HepG2 (cell line): ENCODE results near the gene NECAB2. TPM values are rescaled to one million over a fixed set of nuclear protein-coding genes. Genes with fewer than 3 reads are reported as not detected.

Experiments used
- ATRX ChIP-seq: sonication (generic); formaldehyde crosslinking; IDR thresholded peaks from 2 replicates; pipeline ENCODE4 v1.4.0; 2020; ENCODE audit warnings: missing genetic modification reagents, borderline replicate concordance
- HNRNPLL ChIP-seq: fragments of 200-400 bp; formaldehyde crosslinking; IDR thresholded peaks from 2 replicates; pipeline ENCODE4 v1.6.1; 2017; ENCODE audit warnings: mild to moderate bottlenecking, low read depth, low read length; ENCODE audit not compliant: poor library complexity, severe bottlenecking
- NFKB2 ChIP-seq: sonication (generic); formaldehyde crosslinking; IDR thresholded peaks from 2 replicates; pipeline ENCODE4 v1.4.0; 2020; ENCODE audit warnings: missing genetic modification reagents, borderline replicate concordance
- NFRKB ChIP-seq: fragments of 450-650 bp; IDR thresholded peaks from 2 replicates; pipeline ENCODE4 v1.6.1; 2017
- PHB2 ChIP-seq: fragments of 450-650 bp; IDR thresholded peaks from 2 replicates; pipeline ENCODE4 v1.6.1; 2018; ENCODE audit not compliant: partially characterized antibody
- SNRNP70 ChIP-seq: fragments of 200-400 bp; formaldehyde crosslinking; IDR thresholded peaks from 2 replicates; pipeline ENCODE4 v1.6.1; 2017; ENCODE audit warnings: mild to moderate bottlenecking, low read depth, low read length, moderate library complexity
- SRSF4 ChIP-seq: fragments of 200-400 bp; formaldehyde crosslinking; IDR thresholded peaks from one replicate; pipeline ENCODE4 v1.6.1; 2018; ENCODE audit warnings: mild to moderate bottlenecking, low read depth, low read length, moderate library complexity; ENCODE audit not compliant: poor library complexity, severe bottlenecking
- TGIF2 ChIP-seq: IDR thresholded peaks from 2 replicates; pipeline ENCODE4 v1.6.1; 2016; ENCODE audit warnings: control low read depth, missing compliant biosample characterization
- ZBTB7A ChIP-seq: sonication (generic); formaldehyde crosslinking; IDR thresholded peaks from 2 replicates; pipeline ENCODE4 v1.8.0; 2022; ENCODE audit warnings: mild to moderate bottlenecking, missing genetic modification reagents
- ZFAT ChIP-seq: sonication (generic); formaldehyde crosslinking; conservative IDR thresholded peaks from 2 replicates; pipeline ENCODE4 v1.8.1; 2023; ENCODE audit warnings: missing genetic modification reagents, inconsistent platforms
- ZNF205 ChIP-seq: IDR thresholded peaks from 2 replicates; pipeline ENCODE4 v1.6.1; 2018; ENCODE audit warnings: missing biosample characterization, missing genetic modification reagents
- ZNF556 ChIP-seq: sonication (generic); formaldehyde crosslinking; IDR thresholded peaks from 2 replicates; pipeline ENCODE4 v1.4.0; 2020; ENCODE audit warnings: mild to moderate bottlenecking, missing genetic modification reagents, borderline replicate concordance
- ZNF629 ChIP-seq: sonication (generic); formaldehyde crosslinking; conservative IDR thresholded peaks from 2 replicates; pipeline ENCODE4 v1.5.0; 2020; ENCODE audit warnings: missing genetic modification reagents
- ZNF703 ChIP-seq: sonication (generic); formaldehyde crosslinking; IDR thresholded peaks from 2 replicates; pipeline ENCODE4 v1.5.1; 2020; ENCODE audit warnings: missing genetic modification reagents, mild to moderate bottlenecking, moderate library complexity, borderline replicate concordance
- ZNF879 ChIP-seq: sonication (generic); formaldehyde crosslinking; IDR thresholded peaks from 2 replicates; pipeline ENCODE4 v1.8.1; 2023; ENCODE audit warnings: missing genetic modification reagents
- polyA plus RNA-seq, 8 experiments: library from polyadenylated mRNA; depleted of rRNA in 3 of 8; stranded (reverse) in 7 of 8; unstranded in 1 of 8; fragments of >200 nt; fragmentation: Illumina TruSeq in 4 of 8; extraction: Trizol in 4 of 8; gene quantifications; 2 replicates each; pipeline versions ENCODE4 v1.2.1 to v1.2.3, GENCODE V29; 2011 to 2016; ENCODE audit warnings: low read depth in 4 of 8, missing spikeins in 1 of 8, mixed read lengths in 1 of 8; ENCODE audit not compliant: insufficient read depth in 1 of 8
- total RNA-seq, 5 experiments: library from RNA; depleted of rRNA; stranded (reverse); fragments of >200 nt; fragmentation: Illumina TruSeq; extraction: Trizol; gene quantifications; 2 replicates each; pipeline ENCODE4 v1.2.3, GENCODE V29; 2016; ENCODE audit warnings: low read depth in 1 of 5
- TF ChIP-seq, protein P1 (sequence below): sonication (generic); formaldehyde crosslinking; IDR thresholded peaks from 2 replicates; pipeline ENCODE4 v1.9.0; 2021; ENCODE audit warnings: missing genetic modification reagents, mild to moderate bottlenecking, borderline replicate concordance
- TF ChIP-seq, protein P2 (sequence below): conservative IDR thresholded peaks from 2 replicates; pipeline ENCODE4 v1.6.1; 2018; ENCODE audit warnings: missing genetic modification reagents
- TF ChIP-seq, protein P3 (sequence below): sonication (generic); formaldehyde crosslinking; conservative IDR thresholded peaks from 2 replicates; pipeline ENCODE4 v1.4.0; 2020; ENCODE audit warnings: missing genetic modification reagents
- TF ChIP-seq, protein P4 (sequence below): sonication (generic); formaldehyde crosslinking; IDR thresholded peaks from 2 replicates; pipeline ENCODE4 v1.4.0; 2020; ENCODE audit warnings: missing genetic modification reagents, low read depth, mild to moderate bottlenecking, borderline replicate concordance
- TF ChIP-seq, protein P5 (sequence below): sonication (generic); formaldehyde crosslinking; IDR thresholded peaks from 2 replicates; pipeline ENCODE4 v1.9.0; 2022; ENCODE audit warnings: missing genetic modification reagents, mild to moderate bottlenecking, borderline replicate concordance
- TF ChIP-seq, protein P6 (sequence below): sonication (generic); formaldehyde crosslinking; IDR thresholded peaks from 2 replicates; pipeline ENCODE4 v1.5.0; 2020; ENCODE audit warnings: missing genetic modification reagents

The NECAB2 gene
- total and polyA plus RNA-seq, 2 of the 13 experiments (the other 11 are each of a cell fraction or from before 2014, with no cell fraction given), result 0.21 to 0.49 TPM

DNA sequence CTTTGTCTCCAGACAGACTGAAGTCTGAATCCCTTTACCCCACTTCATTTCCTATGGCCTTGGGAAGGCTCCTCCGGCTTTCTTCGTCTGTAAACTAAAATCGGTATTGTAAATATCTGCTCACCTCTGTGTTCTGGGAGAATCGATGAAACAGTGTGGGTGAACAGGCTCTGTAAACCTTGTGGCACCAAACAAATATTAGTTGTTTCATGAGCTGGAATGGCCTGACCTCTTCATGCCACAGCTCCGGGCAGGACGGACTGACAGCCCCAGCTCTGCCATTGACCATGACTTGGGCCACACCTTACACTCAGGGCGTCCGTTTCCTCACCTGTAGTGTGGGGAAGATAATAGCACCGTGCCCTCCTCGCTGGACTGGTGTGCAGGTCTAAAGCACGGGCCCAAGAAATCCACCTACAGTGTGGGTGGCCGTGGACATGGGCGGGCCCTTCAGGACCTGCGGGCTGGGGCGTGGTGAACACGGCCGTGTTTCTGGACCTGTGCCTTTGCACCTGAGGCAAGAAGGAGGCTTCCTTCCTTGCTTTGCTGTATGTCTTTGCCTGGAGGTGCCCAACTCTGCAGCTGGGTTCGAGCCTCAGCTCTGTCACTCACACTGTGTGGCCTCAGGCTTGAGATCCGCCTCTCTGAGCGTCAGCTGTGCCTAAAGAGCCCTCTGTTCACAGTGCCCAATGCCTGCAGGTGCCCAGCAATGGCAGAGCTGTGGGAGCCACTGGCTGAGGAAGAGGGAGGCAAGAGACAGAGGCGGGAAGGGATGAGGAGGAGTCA is 21.1 kb upstream of the NECAB2 start (continued):
- TF ChIP-seq, protein P1, sequence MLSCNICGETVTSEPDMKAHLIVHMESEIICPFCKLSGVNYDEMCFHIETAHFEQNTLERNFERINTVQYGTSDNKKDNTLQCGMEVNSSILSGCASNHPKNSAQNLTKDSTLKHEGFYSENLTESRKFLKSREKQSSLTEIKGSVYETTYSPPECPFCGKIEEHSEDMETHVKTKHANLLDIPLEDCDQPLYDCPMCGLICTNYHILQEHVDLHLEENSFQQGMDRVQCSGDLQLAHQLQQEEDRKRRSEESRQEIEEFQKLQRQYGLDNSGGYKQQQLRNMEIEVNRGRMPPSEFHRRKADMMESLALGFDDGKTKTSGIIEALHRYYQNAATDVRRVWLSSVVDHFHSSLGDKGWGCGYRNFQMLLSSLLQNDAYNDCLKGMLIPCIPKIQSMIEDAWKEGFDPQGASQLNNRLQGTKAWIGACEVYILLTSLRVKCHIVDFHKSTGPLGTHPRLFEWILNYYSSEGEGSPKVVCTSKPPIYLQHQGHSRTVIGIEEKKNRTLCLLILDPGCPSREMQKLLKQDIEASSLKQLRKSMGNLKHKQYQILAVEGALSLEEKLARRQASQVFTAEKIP (CRISPR knock-in tag), result no peak
- TF ChIP-seq ZNF703 (CRISPR knock-in tag) (no peak), ZNF879 (CRISPR knock-in tag) (no peak), NFRKB (no peak), ZBTB7A (CRISPR knock-in tag) (no peak), TGIF2 (CRISPR knock-in tag) (no peak), PHB2 (no peak), HNRNPLL (no peak), ZNF205 (CRISPR knock-in tag) (no peak), ZNF629 (CRISPR knock-in tag) (no peak), SRSF4 (no peak), SNRNP70 (no peak), NFKB2 (peak; percentile 70; the same call in 1 of the 2 replicates), ZFAT (no peak), ZNF556 (no peak), ATRX (CRISPR knock-in tag) (no peak)
- TF ChIP-seq, protein P2, sequence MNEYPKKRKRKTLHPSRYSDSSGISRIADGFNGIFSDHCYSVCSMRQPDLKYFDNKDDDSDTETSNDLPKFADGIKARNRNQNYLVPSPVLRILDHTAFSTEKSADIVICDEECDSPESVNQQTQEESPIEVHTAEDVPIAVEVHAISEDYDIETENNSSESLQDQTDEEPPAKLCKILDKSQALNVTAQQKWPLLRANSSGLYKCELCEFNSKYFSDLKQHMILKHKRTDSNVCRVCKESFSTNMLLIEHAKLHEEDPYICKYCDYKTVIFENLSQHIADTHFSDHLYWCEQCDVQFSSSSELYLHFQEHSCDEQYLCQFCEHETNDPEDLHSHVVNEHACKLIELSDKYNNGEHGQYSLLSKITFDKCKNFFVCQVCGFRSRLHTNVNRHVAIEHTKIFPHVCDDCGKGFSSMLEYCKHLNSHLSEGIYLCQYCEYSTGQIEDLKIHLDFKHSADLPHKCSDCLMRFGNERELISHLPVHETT, result no peak
- TF ChIP-seq, protein P3, sequence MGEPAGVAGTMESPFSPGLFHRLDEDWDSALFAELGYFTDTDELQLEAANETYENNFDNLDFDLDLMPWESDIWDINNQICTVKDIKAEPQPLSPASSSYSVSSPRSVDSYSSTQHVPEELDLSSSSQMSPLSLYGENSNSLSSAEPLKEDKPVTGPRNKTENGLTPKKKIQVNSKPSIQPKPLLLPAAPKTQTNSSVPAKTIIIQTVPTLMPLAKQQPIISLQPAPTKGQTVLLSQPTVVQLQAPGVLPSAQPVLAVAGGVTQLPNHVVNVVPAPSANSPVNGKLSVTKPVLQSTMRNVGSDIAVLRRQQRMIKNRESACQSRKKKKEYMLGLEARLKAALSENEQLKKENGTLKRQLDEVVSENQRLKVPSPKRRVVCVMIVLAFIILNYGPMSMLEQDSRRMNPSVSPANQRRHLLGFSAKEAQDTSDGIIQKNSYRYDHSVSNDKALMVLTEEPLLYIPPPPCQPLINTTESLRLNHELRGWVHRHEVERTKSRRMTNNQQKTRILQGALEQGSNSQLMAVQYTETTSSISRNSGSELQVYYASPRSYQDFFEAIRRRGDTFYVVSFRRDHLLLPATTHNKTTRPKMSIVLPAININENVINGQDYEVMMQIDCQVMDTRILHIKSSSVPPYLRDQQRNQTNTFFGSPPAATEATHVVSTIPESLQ (CRISPR knock-in tag), result no peak
- TF ChIP-seq, protein P4, sequence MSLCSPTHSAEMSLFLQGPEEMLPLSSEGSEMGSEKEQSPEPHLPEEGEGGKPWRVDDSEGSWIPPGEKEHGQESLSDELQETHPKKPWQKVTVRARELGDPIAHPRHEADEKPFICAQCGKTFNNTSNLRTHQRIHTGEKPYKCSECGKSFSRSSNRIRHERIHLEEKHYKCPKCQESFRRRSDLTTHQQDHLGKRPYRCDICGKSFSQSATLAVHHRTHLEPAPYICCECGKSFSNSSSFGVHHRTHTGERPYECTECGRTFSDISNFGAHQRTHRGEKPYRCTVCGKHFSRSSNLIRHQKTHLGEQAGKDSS (CRISPR knock-in tag), result no peak
- TF ChIP-seq, protein P5, sequence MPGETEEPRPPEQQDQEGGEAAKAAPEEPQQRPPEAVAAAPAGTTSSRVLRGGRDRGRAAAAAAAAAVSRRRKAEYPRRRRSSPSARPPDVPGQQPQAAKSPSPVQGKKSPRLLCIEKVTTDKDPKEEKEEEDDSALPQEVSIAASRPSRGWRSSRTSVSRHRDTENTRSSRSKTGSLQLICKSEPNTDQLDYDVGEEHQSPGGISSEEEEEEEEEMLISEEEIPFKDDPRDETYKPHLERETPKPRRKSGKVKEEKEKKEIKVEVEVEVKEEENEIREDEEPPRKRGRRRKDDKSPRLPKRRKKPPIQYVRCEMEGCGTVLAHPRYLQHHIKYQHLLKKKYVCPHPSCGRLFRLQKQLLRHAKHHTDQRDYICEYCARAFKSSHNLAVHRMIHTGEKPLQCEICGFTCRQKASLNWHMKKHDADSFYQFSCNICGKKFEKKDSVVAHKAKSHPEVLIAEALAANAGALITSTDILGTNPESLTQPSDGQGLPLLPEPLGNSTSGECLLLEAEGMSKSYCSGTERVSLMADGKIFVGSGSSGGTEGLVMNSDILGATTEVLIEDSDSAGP, result peak; percentile 13; the same call in 1 of the 2 replicates
- TF ChIP-seq, protein P6, sequence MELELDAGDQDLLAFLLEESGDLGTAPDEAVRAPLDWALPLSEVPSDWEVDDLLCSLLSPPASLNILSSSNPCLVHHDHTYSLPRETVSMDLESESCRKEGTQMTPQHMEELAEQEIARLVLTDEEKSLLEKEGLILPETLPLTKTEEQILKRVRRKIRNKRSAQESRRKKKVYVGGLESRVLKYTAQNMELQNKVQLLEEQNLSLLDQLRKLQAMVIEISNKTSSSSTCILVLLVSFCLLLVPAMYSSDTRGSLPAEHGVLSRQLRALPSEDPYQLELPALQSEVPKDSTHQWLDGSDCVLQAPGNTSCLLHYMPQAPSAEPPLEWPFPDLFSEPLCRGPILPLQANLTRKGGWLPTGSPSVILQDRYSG (CRISPR knock-in tag), result no peak
